NT2/D1 (cell line): Measurements from ENCODE around the gene SLC38A7.

ENCODE experiments used
- SUZ12 ChIP-seq: IDR thresholded peaks from 2 replicates; pipeline ENCODE4 v1.6.1; 2011; ENCODE audit not compliant: insufficient read length, insufficient read depth; ENCODE audit errors: extremely low read depth
- YY1 ChIP-seq: IDR thresholded peaks from 2 replicates; pipeline ENCODE4 v1.6.1; 2011; ENCODE audit not compliant: insufficient read length, insufficient read depth
- ZNF274 ChIP-seq: IDR thresholded peaks from 2 replicates; pipeline ENCODE4 v1.6.1; 2011; ENCODE audit warnings: mild to moderate bottlenecking, low read depth, low read length

GRCh38 chr16:58665200-58665599 is 19.4 kb downstream of the SLC38A7 start:
- no peak for TF ChIP-seq YY1
- no peak for TF ChIP-seq SUZ12
- no peak for TF ChIP-seq ZNF274
